ENCODE results near the gene GYG1. TPM values are rescaled to one million over a fixed set of nuclear protein-coding genes. Genes with fewer than 3 reads are reported as not detected.

The GYG1 gene
- total RNA-seq, 1 donor from 2014 or later: 20.2 TPM

GRCh38 chr3:148968321-148968720 lies 23.0 kb upstream of the GYG1 start:
- H3K27ac Mint-ChIP-seq: no peak overlapping the region
- no peak overlapping the region for H3K4me3 Mint-ChIP-seq
- H3K9me3 Mint-ChIP-seq: no peaks in the 10 kb centered on the region
- TF ChIP-seq CTCF (IDR thresholded peaks at IDR 0.05): no peak
- ATAC-seq (ENCODE audit: low read depth) (no peak), DNase-seq (no peak)
- no peaks in the 10 kb centered on the region for H3K36me3 Mint-ChIP-seq (ENCODE audit: low read depth)
- no peaks in the 10 kb centered on the region for H3K4me1 Mint-ChIP-seq
- ChIA-PET CTCF (interaction anchor here (0.9 kb wide), 1 partner anchor 14 kb away, joined by 3 read pairs; no protein-coding TSS in a partner anchor), POLR2A (no interaction called here)
- no peaks in the 10 kb centered on the region for H3K27me3 Mint-ChIP-seq
- intact Hi-C loops (cut with micrococcal nuclease): no loop called here

GRCh38 chr3:148970271-148970670 lies 21.1 kb upstream of the GYG1 start:
- no peaks in the 10 kb centered on the region for H3K4me1 Mint-ChIP-seq
- no peak for ATAC-seq (ENCODE audit: low read depth)
- intact Hi-C loops (cut with micrococcal nuclease): no loop called here
- no peak for DNase-seq
- CTCF ChIA-PET: no interaction called here
- H3K36me3 Mint-ChIP-seq (ENCODE audit: low read depth): no peaks in the 10 kb centered on the region
- no peaks in the 10 kb centered on the region for H3K9me3 Mint-ChIP-seq
- no peaks in the 10 kb centered on the region for H3K27me3 Mint-ChIP-seq
- no peak for TF ChIP-seq CTCF (IDR thresholded peaks at IDR 0.05)
- no peak overlapping the region for H3K27ac Mint-ChIP-seq
- H3K4me3 Mint-ChIP-seq: no peak overlapping the region
- POLR2A ChIA-PET: no interaction called here

GRCh38 chr3:148971401-148972163 lies 19.8 kb upstream of the GYG1 start:
- no peaks in the 10 kb centered on the region for H3K4me1 Mint-ChIP-seq
- DNase-seq (no peak), ATAC-seq (ENCODE audit: low read depth) (no peak)
- no peak overlapping the region for H3K27ac Mint-ChIP-seq
- no peaks in the 10 kb centered on the region for H3K27me3 Mint-ChIP-seq
- no peaks in the 10 kb centered on the region for H3K9me3 Mint-ChIP-seq
- CTCF ChIA-PET: no interaction called here
- intact Hi-C loops (cut with micrococcal nuclease): no loop called here
- TF ChIP-seq CTCF (IDR thresholded peaks at IDR 0.05): no peak
- no peak overlapping the region for H3K4me3 Mint-ChIP-seq
- H3K36me3 Mint-ChIP-seq (ENCODE audit: low read depth): no peaks in the 10 kb centered on the region
- POLR2A ChIA-PET: no interaction called here

- Mint-ChIP-seq H3K4me3 (no peak overlapping the region), H3K4me1 (no peaks in the 10 kb centered on the region), H3K27ac (no peak overlapping the region), H3K36me3 (ENCODE audit: low read depth) (no peaks in the 10 kb centered on the region), H3K27me3 (peaks cover under 1% of the 10 kb centered on the region), H3K9me3 (no peaks in the 10 kb centered on the region)
- ATAC-seq (ENCODE audit: low read depth) (no peak), DNase-seq (no peak)
- intact Hi-C loops (cut with micrococcal nuclease): no loop called here
- no peak for TF ChIP-seq CTCF (IDR thresholded peaks at IDR 0.05)
- ChIA-PET CTCF (no interaction called here), POLR2A (no interaction called here)
These were observed 16.6 kb upstream of the GYG1 start for GRCh38 chr3:148974726-148975125.

GRCh38 chr3:148975248-148975647 lies 16.1 kb upstream of the GYG1 start:
- ATAC-seq (ENCODE audit: low read depth): no peak
- intact Hi-C loops (cut with micrococcal nuclease): no loop called here
- H3K4me3 Mint-ChIP-seq: no peak overlapping the region
- no peak for TF ChIP-seq CTCF (IDR thresholded peaks at IDR 0.05)
- ChIA-PET CTCF (no interaction called here), POLR2A (no interaction called here)
- H3K9me3 Mint-ChIP-seq: no peaks in the 10 kb centered on the region
- DNase-seq: no peak
- H3K36me3 Mint-ChIP-seq (ENCODE audit: low read depth): no peaks in the 10 kb centered on the region
- peaks cover 3% of the 10 kb centered on the region for H3K27me3 Mint-ChIP-seq
- H3K27ac Mint-ChIP-seq: no peak overlapping the region
- no peaks in the 10 kb centered on the region for H3K4me1 Mint-ChIP-seq
